Ascending aorta (tissue), 2 donors: ENCODE results near the gene FLT4. TPM values are rescaled to one million over a fixed set of nuclear protein-coding genes. Genes with fewer than 3 reads are reported as not detected.

ENCODE experiments used
- DNase-seq, 2 donors: peaks; one replicate each; pipeline ENCODE4 v3.0.0-alpha.2; 2019; ENCODE audit warnings: low spot score in 2 of 2
- H3K27ac ChIP-seq, 2 donors: fragments of 200-600 bp; sonication (generic); one replicate each; pipeline ENCODE4 v1.5.1; 2016 to 2017; ENCODE audit warnings: mild to moderate bottlenecking in 1 of 2
- H3K27me3 ChIP-seq: fragments of 200-600 bp; sonication (generic); one replicate; pipeline ENCODE4 v1.5.1; 2017
- H3K36me3 ChIP-seq, 2 donors: fragments of 200-600 bp; sonication (generic); one replicate each; pipeline ENCODE4 v1.5.1; 2016
- H3K4me1 ChIP-seq, 2 donors: fragments of 200-600 bp; sonication (generic); one replicate each; pipeline ENCODE4 v1.5.1; 2016 to 2017; ENCODE audit warnings: mild to moderate bottlenecking in 1 of 2
- H3K4me3 ChIP-seq, 2 donors: fragments of 200-600 bp; sonication (generic); one replicate each; pipeline ENCODE4 v1.5.1; 2016 to 2017; ENCODE audit warnings: mild to moderate bottlenecking in 1 of 2
- H3K9me3 ChIP-seq, 2 donors: fragments of 200-600 bp; sonication (generic); one replicate each; pipeline ENCODE4 v1.5.1; 2016
- intact Hi-C: fragments of 100-400 bp; cut with DNase I; formaldehyde crosslinking; loops from one replicate; pipeline ENCODE4 v1.15.1; 2023
- total RNA-seq: library from RNA; depleted of rRNA; stranded (reverse); fragments of >200 nt; gene quantifications from one replicate; pipeline ENCODE4 v1.1.0, GENCODE V29; 2016
- TF ChIP-seq, protein P1 (sequence below), 3 experiments: fragments of 200-600 bp in 2 of 3; fragments of 450-650 bp in 1 of 3; sonication (generic) in 2 of 3; IDR thresholded peaks; one replicate each; pipeline ENCODE4 v1.5.1; 2016 to 2019; ENCODE audit warnings: antibody characterized with exemption in 3 of 3, mild to moderate bottlenecking in 1 of 3, moderate library complexity in 1 of 3

FLT4 gene
- total RNA-seq, 1 donor from 2014 or later = 53.5 TPM

DNA sequence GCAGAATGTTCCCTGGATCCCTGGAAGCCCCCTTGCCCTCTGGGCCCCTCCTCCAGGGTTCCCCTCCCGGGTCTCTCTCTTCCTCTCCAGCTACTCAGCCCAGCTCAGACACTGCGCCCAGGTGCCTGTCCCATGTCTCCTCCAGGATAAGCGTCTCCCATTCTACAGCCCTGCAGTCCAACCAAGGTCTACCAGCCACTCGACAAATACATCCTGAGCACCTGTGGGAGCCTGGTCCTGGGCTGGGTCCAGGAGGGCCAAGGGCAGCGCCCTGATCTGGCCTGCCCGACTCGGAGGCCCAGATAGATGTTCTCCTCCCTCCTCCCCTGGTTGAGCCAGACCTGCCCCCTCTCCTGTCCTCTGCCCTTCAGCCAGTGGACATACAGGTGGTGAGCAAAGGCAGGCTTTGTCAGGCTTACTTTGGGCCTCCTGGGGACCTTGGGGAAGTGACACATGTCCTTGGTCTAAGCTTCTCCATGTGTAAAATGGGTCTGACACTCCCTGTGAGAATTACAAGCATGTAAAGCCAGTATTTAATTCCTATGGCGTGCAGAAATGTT lies 1.4 kb downstream of the FLT4 start:
- intact Hi-C loops = no loop called here
- Histone ChIP-seq H3K4me1 (peaks cover 0 to 3% of the 10 kb centered on the region in 2 donors), H3K27me3 (peaks cover 10% of the 10 kb centered on the region), H3K36me3 (no peaks in the 10 kb centered on the region), H3K27ac (no peak overlapping the region), H3K9me3 (no peaks in the 10 kb centered on the region), H3K4me3 (no peak overlapping the region)
- TF ChIP-seq, protein P1, sequence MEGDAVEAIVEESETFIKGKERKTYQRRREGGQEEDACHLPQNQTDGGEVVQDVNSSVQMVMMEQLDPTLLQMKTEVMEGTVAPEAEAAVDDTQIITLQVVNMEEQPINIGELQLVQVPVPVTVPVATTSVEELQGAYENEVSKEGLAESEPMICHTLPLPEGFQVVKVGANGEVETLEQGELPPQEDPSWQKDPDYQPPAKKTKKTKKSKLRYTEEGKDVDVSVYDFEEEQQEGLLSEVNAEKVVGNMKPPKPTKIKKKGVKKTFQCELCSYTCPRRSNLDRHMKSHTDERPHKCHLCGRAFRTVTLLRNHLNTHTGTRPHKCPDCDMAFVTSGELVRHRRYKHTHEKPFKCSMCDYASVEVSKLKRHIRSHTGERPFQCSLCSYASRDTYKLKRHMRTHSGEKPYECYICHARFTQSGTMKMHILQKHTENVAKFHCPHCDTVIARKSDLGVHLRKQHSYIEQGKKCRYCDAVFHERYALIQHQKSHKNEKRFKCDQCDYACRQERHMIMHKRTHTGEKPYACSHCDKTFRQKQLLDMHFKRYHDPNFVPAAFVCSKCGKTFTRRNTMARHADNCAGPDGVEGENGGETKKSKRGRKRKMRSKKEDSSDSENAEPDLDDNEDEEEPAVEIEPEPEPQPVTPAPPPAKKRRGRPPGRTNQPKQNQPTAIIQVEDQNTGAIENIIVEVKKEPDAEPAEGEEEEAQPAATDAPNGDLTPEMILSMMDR (IDR thresholded peaks at IDR 0.05) = no peak
- DNase-seq = peak in 1 of 2 donors; percentile 52

- peak in 1 of 2 donors; percentile 37 for DNase-seq
- H3K36me3 ChIP-seq = no peaks in the 10 kb centered on the region
- intact Hi-C loops = no loop called here
- peaks cover 0 to 3% of the 10 kb centered on the region in 2 donors for H3K4me1 ChIP-seq
- no peak overlapping the region for H3K4me3 ChIP-seq
- no peak overlapping the region for H3K27ac ChIP-seq
- peaks cover 10% of the 10 kb centered on the region for H3K27me3 ChIP-seq
- TF ChIP-seq, protein P1 (IDR thresholded peaks at IDR 0.05) = no peak
- no peaks in the 10 kb centered on the region for H3K9me3 ChIP-seq
Measured at GRCh38 chr5:180647465-180647864, 1.9 kb downstream of the FLT4 start.

DNA sequence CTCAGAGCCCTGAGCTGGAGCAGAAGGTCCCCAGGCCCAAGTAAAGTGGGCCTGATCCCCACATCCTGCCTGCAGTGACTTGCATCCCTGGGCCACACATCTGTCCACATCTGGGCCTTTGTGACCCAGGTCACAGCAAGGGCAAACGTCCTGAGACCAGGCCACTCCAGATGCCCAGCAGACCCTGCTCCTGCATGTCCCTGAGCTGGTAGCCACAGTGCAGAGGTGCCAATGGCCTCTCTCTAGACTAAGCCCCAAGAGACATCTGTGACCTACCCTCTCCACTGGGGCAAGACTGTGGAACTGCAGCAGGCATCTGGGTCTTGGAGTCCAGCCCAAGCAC lies 2.5 kb downstream of the FLT4 start:
- Histone ChIP-seq H3K4me3 (no peak overlapping the region), H3K4me1 (peaks cover 0 to 3% of the 10 kb centered on the region in 2 donors), H3K27ac (no peak overlapping the region), H3K27me3 (peaks cover 10% of the 10 kb centered on the region), H3K36me3 (no peaks in the 10 kb centered on the region), H3K9me3 (no peaks in the 10 kb centered on the region)
- peak in 1 of 2 donors; percentile 41 for DNase-seq
- intact Hi-C loops = no loop called here
- TF ChIP-seq, protein P1 (IDR thresholded peaks at IDR 0.05) = no peak

- no peak overlapping the region for H3K4me3 ChIP-seq
- H3K27ac ChIP-seq = no peak overlapping the region
- DNase-seq = peak in 1 of 2 donors; percentile 55
- no peaks in the 10 kb centered on the region for H3K9me3 ChIP-seq
- peaks cover 10% of the 10 kb centered on the region for H3K27me3 ChIP-seq
- no peaks in the 10 kb centered on the region for H3K36me3 ChIP-seq
- intact Hi-C loops = no loop called here
- peaks cover 0 to 3% of the 10 kb centered on the region in 2 donors for H3K4me1 ChIP-seq
- TF ChIP-seq, protein P1 (IDR thresholded peaks at IDR 0.05) = no peak
Measured at GRCh38 chr5:180646289-180646962, 3.0 kb downstream of the FLT4 start.

GRCh38 chr5:180645274-180646204 lies 3.9 kb downstream of the FLT4 start:
- peak in 1 of 2 donors; percentile 58 for DNase-seq
- H3K27me3 ChIP-seq = peaks cover 10% of the 10 kb centered on the region
- H3K4me3 ChIP-seq = no peak overlapping the region
- TF ChIP-seq, protein P1 (IDR thresholded peaks at IDR 0.05) = no peak
- no peaks in the 10 kb centered on the region for H3K36me3 ChIP-seq
- intact Hi-C loops = no loop called here
- no peak overlapping the region for H3K27ac ChIP-seq
- peaks cover 0 to 3% of the 10 kb centered on the region in 2 donors for H3K4me1 ChIP-seq
- no peaks in the 10 kb centered on the region for H3K9me3 ChIP-seq
